Measurements from ENCODE around the gene KIF20A.
"Not testable (repeated sequence)": the region's sequence is repeated elsewhere in the genome, so short reads cannot be mapped to it uniquely, and the experiment has no call there.

Gene KIF20A

DNA sequence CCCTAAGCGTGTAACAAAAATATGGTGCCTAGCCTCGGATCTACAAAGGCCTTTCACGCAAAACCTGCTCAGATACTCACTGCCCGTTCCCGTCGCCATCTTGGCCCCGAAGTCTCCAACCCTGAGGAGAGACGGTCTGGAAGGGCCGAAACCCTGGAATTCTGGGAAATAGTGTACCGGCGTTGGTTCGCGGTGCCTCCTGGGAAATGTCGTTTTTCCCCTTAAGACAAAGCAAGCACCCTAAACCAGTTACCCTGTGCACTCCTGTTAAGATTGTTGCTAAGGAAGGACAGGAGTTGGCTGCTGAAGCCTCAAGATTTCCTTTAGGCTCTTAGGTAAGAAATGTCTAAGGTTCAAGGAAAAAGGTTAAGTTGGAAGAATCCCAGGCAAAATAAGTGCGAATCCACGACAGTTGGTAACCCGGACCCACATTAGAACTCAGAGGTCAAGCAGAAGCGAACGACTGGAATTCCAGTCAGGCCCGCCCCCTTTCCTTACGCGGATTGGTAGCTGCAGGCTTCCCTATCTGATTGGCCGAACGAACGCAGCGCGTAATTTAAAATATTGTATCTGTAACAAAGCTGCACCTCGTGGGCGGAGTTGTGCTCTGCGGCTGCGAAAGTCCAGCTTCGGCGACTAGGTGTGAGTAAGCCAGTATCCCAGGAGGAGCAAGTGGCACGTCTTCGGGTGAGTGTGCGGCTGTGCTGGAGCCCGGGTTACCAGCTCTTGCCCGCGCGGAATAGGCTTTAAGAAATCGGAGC lies at the start of gene KIF20A, which contains the start of gene BRD8:
KIF20A (plus strand) TSS at position 597 of the 761 bp plus-strand sequence. CDS start 569 bp downstream, outside the sequence.
BRD8 (minus strand) TSS at position 115 of the 761 bp plus-strand sequence; CDS start at position 99, 16 bp downstream.
- DNase-seq (ENCODE audit: low read depth) = peak; percentile 96

- no peak for DNase-seq (ENCODE audit: low read depth)
These were observed 49.6 kb upstream of the KIF20A start for GRCh38 chr5:138129347-138129746.

GRCh38 chr5:138132543-138132942 lies 46.4 kb upstream of the KIF20A start:
- DNase-seq (ENCODE audit: low read depth) = no peak

- DNase-seq (ENCODE audit: low read depth) = peak; percentile 70
These were observed 39.7 kb upstream of the KIF20A start, which contains the start of gene NME5 for GRCh38 chr5:138138949-138139780. Gene NME5 (minus strand): TSS chr5:138139428. CDS start chr5:138138780, 648 bp downstream.

- DNase-seq (ENCODE audit: low read depth) = no peak
These were observed 39.2 kb upstream of the KIF20A start for GRCh38 chr5:138139781-138140090.

DNA sequence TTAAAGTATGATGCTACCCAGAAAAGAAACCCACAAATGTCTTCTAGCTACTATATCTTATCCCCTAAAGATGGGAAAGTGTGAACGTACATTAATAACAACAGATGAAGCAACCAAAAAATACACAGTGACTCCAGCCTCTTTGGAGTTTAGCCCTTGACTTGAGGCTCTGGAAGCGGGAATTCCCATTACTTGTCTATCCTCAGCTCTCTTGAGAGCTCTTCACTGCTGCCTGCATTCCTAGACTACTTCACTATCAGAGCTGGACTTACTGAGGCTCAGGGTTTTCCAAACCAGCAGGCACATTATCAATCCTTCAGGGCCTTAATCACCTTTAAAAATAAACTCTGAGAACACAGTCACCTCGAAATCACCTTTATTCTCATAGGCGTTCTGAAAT lies 38.6 kb upstream of the KIF20A start:
- DNase-seq (ENCODE audit: low read depth) = no peak

DNA sequence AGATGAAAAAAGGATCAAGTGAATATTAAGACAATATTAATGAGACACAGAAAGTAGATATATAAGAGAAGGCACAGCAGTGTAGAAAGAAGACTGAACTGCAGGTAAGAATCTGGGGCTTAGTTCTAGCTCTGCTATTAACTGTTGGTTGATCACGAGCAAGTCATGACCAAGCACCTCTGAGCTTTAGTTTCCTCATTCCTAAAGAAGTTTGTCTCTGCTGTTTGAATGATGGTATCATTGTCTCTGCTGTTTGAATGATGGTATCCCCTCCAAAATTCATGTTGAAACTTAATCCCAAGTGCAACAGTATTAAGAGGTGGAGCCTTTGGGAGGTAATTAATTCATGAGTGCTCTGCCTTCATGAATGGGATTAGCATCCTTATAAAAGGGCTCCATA lies 37.2 kb upstream of the KIF20A start:
- no peak for DNase-seq (ENCODE audit: low read depth)

- not testable (repeated sequence) for DNase-seq (ENCODE audit: low read depth)
These were observed 35.3 kb upstream of the KIF20A start for GRCh38 chr5:138143578-138143977.

GRCh38 chr5:138148811-138149210 lies 30.1 kb upstream of the KIF20A start:
- peak; percentile 69 for DNase-seq (ENCODE audit: low read depth)

GRCh38 chr5:138149530-138149929 lies 29.4 kb upstream of the KIF20A start:
- peak; percentile 8 for DNase-seq (ENCODE audit: low read depth)

DNA sequence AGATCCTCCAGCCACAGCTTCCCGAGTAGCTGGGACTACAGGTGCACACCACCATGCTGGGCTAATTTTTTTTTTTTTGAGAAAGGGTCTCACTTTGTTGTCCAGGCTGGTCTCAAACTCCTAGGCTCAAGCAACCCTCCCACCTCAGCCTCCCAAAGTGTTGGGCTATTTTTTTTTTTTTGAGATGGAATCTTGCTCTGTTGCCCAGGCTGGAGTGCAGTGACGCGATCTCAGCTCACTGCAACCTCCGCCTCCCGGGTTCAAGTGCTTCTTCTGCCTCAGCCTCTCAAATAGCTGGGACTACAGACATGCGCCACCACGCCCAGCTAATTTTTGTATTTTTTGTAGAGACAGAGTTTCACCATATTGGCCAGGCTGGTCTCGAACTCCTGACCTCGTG lies 22.9 kb upstream of the KIF20A start:
- DNase-seq (ENCODE audit: low read depth) = not testable (repeated sequence)

DNA sequence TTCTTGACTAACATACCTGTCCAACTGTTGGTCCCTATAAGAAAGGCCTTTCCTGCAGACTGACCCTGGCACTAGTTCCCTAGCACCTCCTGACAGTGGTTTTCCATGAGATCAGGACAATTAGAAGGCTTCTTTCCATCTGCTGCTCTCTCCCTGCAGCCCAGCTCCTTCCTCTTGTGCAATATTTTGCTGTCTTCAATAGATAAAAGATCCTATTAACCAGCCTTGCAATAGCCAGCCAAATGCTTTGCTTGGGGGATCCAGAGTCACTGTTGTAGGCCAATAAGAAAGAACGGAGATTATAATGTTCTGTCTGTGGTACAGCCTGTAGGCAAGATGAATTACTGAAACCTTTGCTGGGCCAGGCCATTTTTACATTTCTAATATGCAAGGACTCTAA lies 21.3 kb upstream of the KIF20A start:
- no peak for DNase-seq (ENCODE audit: low read depth)

DNA sequence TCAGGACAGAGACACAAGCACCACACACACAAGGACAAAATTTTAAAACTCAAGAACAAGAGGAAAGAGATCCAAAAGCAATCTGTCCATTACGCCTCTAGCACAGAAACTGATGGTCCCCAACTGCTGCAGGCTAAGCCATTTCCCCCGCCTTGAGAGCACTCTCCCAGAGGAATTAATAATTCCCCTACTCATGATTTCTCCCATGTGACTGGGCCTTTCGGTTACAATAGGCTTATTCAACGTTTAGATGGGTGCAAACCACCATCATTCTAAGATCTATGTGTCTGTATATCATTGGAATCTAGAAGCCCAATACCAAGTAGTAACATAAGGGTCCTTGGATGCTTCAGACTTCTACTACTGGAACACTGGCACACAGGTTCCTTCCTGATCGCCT lies 19.2 kb upstream of the KIF20A start:
- DNase-seq (ENCODE audit: low read depth) = no peak

DNA sequence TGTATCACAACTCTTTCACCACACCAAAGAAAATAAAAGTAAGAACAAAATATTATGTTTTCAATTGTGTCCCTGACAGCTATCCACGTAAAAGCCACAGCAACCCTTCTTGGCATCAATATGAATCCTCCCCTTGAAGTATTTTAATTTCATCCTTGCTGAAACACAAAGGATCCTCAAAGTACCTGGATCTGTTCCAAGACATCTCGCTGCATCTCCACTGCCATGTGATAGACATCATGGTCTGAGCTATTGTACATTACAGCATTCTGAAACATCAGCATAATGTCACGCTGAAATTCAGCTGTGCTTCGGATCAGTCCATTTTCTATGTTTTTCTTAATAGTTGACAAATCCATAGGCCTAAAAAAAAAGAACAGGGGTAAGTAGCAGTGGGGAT lies 18.2 kb upstream of the KIF20A start:
- DNase-seq (ENCODE audit: low read depth) = no peak

GRCh38 chr5:138163721-138164120 lies 15.2 kb upstream of the KIF20A start:
- no peak for DNase-seq (ENCODE audit: low read depth)

- DNase-seq (ENCODE audit: low read depth) = no peak
These were observed 9.8 kb upstream of the KIF20A start for GRCh38 chr5:138169124-138169523.

- DNase-seq (ENCODE audit: low read depth) = no peak
These were observed 8.6 kb upstream of the KIF20A start for GRCh38 chr5:138170299-138170698.

- peak; percentile 47 for DNase-seq (ENCODE audit: low read depth)
These were observed 884 bp upstream of the KIF20A start for GRCh38 chr5:138177941-138178515.

GRCh38 chr5:138179277-138179857 lies 455 bp downstream of the KIF20A start:
- peak; percentile 9 for DNase-seq (ENCODE audit: low read depth)

DNA sequence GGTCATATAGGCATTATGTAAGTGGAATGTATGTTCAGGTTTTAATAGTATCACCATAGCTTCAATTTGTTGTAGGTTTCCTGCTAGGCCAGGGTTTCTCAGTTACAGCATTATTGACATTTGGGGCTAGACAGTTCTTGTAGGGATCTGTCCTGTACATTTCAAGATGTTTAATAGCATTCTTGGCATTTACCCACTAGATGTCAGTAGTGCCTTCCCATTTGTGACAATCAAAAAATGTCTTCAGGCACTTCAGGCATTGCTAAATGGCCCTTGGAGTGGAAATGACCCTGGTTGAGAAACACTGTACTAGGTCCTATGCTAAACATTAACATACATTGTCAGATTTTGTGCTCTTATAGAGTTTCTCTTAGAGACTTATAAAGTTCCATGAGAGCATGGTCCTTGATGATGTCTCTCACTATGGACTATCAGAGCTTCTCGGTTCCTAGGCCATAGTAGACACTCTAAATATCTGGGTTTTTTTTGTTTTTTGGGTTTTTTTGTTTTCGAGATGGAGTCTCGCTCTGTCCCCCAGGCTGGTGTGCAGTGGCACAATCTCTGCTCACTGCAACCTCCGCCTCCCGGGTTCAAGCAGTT lies 1.4 kb downstream of the KIF20A start:
- peak; percentile 71 for DNase-seq (ENCODE audit: low read depth)

- DNase-seq (ENCODE audit: low read depth) = no peak
These were observed 1.9 kb downstream of the KIF20A start for GRCh38 chr5:138180841-138181240.

DNA sequence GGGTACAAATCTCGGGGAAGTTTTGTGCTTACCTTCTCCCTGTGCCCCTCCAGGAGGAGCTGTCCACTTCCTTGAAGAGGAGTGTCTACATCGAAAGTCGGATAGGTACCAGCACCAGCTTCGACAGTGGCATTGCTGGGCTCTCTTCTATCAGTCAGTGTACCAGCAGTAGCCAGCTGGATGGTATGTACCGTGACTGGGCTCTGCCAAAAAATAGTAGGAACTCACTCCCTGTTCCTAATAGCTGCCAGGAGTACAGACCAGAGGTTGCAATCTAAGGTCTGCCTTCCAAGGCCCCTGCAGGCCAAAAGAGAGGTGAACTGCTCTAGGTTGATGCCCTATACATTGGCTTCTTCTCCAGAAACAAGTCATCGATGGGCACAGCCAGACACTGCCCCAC lies 3.9 kb downstream of the KIF20A start:
- DNase-seq (ENCODE audit: low read depth) = no peak

Data from iris pigment epithelial cell (primary cell).